Fibroblast of skin of left quadriceps (primary cell): ENCODE data around the gene SLC6A7.
"Not testable (repeated sequence)": the region's sequence is repeated elsewhere in the genome, so short reads cannot be mapped to it uniquely, and the experiment has no call there.

Experiments used
- DNase-seq, 2 experiments: peaks; one replicate each; pipeline ENCODE4 v3.0.0-alpha.2; 2013; ENCODE audit warnings: low read depth in 2 of 2

The SLC6A7 gene

GRCh38 chr5:150217038-150217437 is 27.2 kb downstream of the SLC6A7 start:
- DNase-seq = no peak

- DNase-seq = peak; percentile 56 to 60
These were observed 28.2 kb downstream of the SLC6A7 start for GRCh38 chr5:150217873-150218692.

GRCh38 chr5:150218693-150219035 is 28.8 kb downstream of the SLC6A7 start:
- DNase-seq = no peak

GRCh38 chr5:150219142-150219541 is 29.3 kb downstream of the SLC6A7 start:
- no peak for DNase-seq

GRCh38 chr5:150219861-150220260 is 30.0 kb downstream of the SLC6A7 start:
- no peak for DNase-seq

GRCh38 chr5:150221471-150221870 is 31.6 kb downstream of the SLC6A7 start:
- DNase-seq = no peak

- no peak for DNase-seq
These were observed 33.0 kb downstream of the SLC6A7 start for GRCh38 chr5:150222906-150223305.

- DNase-seq = no peak
These were observed 33.6 kb downstream of the SLC6A7 start for GRCh38 chr5:150223474-150223873.

- DNase-seq = no peak
These were observed 34.7 kb downstream of the SLC6A7 start for GRCh38 chr5:150224483-150225027.

- no peak for DNase-seq
These were observed 37.2 kb downstream of the SLC6A7 start for GRCh38 chr5:150227036-150227435.

GRCh38 chr5:150227606-150228273 is 37.9 kb downstream of the SLC6A7 start:
- DNase-seq = no peak

GRCh38 chr5:150229571-150229970 is 39.7 kb downstream of the SLC6A7 start:
- DNase-seq = no peak

- DNase-seq = no peak
These were observed 41.0 kb downstream of the SLC6A7 start for GRCh38 chr5:150230842-150231241.

GRCh38 chr5:150233706-150234105 is 43.8 kb downstream of the SLC6A7 start:
- not testable (repeated sequence) for DNase-seq

GRCh38 chr5:150234576-150235499 is 45.0 kb downstream of the SLC6A7 start:
- no peak for DNase-seq

GRCh38 chr5:150235500-150235854 is 45.6 kb downstream of the SLC6A7 start:
- DNase-seq = no peak

- no peak for DNase-seq
These were observed 46.5 kb downstream of the SLC6A7 start for GRCh38 chr5:150236313-150236712.

- DNase-seq = no peak
These were observed 47.3 kb downstream of the SLC6A7 start for GRCh38 chr5:150236981-150237754.

- DNase-seq = no peak
These were observed 48.8 kb downstream of the SLC6A7 start for GRCh38 chr5:150238646-150239045.

- no peak for DNase-seq
These were observed 49.4 kb downstream of the SLC6A7 start for GRCh38 chr5:150239099-150239793.

GRCh38 chr5:150239794-150240122 is 49.9 kb downstream of the SLC6A7 start:
- DNase-seq = no peak
